ENCODE measurements around the gene UGGT2. TPM values are rescaled to one million over a fixed set of nuclear protein-coding genes. Genes with fewer than 3 reads are reported as not detected.
"Not testable (repeated sequence)": the region's sequence is repeated elsewhere in the genome, so short reads cannot be mapped to it uniquely, and the experiment has no call there.

Gene UGGT2
- total RNA-seq, 6 experiments from 2014 or later = 8.2 to 17.1 (median 10.3) TPM

GRCh38 chr13:96046449-96047126 is 6.6 kb downstream of the UGGT2 start:
- H3K36me3 ChIP-seq; H3K4me1 ChIP-seq; H3K27ac ChIP-seq; intact Hi-C loops (cut with DNase I); DNase-seq; H3K9me3 ChIP-seq; H3K27me3 ChIP-seq; ATAC-seq; H3K4me3 ChIP-seq: not testable (repeated sequence)
- 100% methylated on average over 1 of the region's 16 CpGs for WGBS (ENCODE audit: insufficient coverage, low coverage, low lambda C conversion rate, missing lambda C conversion rate)

GRCh38 chr13:96044238-96044637 is 9.0 kb downstream of the UGGT2 start:
- WGBS (ENCODE audit: insufficient coverage, low coverage, low lambda C conversion rate, missing lambda C conversion rate) = 89% methylated on average over 1 of the region's 1 CpG
- DNase-seq (no peak), ATAC-seq (no peak)
- intact Hi-C loops (cut with DNase I) = no loop called here
- H3K4me1 ChIP-seq = no peaks in the 10 kb centered on the region
- no peak for TF ChIP-seq CTCF (IDR thresholded peaks at IDR 0.05)
- TF ChIP-seq POLR2A (IDR thresholded peaks at IDR 0.05) = no peak
- no peak overlapping the region for H3K4me3 ChIP-seq
- H3K27me3 ChIP-seq = no peaks in the 10 kb centered on the region
- no peaks in the 10 kb centered on the region for H3K9me3 ChIP-seq
- H3K27ac ChIP-seq = no peak overlapping the region
- no peaks in the 10 kb centered on the region for H3K36me3 ChIP-seq

GRCh38 chr13:96041326-96042110 is 11.7 kb downstream of the UGGT2 start:
- intact Hi-C loops (cut with DNase I) = no loop called here
- no peaks in the 10 kb centered on the region for H3K36me3 ChIP-seq
- no peak overlapping the region for H3K27ac ChIP-seq
- no peaks in the 10 kb centered on the region for H3K27me3 ChIP-seq
- no peak for ATAC-seq
- TF ChIP-seq POLR2A (IDR thresholded peaks at IDR 0.05) (no peak), CTCF (IDR thresholded peaks at IDR 0.05) (no peak)
- no peak for DNase-seq
- no peak overlapping the region for H3K4me3 ChIP-seq
- no CpG with 5 or more reads among the region's 4 CpGs for WGBS (ENCODE audit: insufficient coverage, low coverage, low lambda C conversion rate, missing lambda C conversion rate)
- H3K4me1 ChIP-seq = no peaks in the 10 kb centered on the region
- no peaks in the 10 kb centered on the region for H3K9me3 ChIP-seq

GRCh38 chr13:96036515-96036914 is 16.7 kb downstream of the UGGT2 start:
- no peaks in the 10 kb centered on the region for H3K9me3 ChIP-seq
- H3K4me1 ChIP-seq = no peaks in the 10 kb centered on the region
- no peaks in the 10 kb centered on the region for H3K36me3 ChIP-seq
- no peak overlapping the region for H3K4me3 ChIP-seq
- no peak overlapping the region for H3K27ac ChIP-seq
- WGBS (ENCODE audit: insufficient coverage, low coverage, low lambda C conversion rate, missing lambda C conversion rate) = 100% methylated on average over 1 of the region's 1 CpG
- ATAC-seq (no peak), DNase-seq (no peak)
- H3K27me3 ChIP-seq = no peaks in the 10 kb centered on the region
- TF ChIP-seq POLR2A (IDR thresholded peaks at IDR 0.05) (no peak), CTCF (IDR thresholded peaks at IDR 0.05) (no peak)
- intact Hi-C loops (cut with DNase I) = no loop called here

GRCh38 chr13:96034662-96035061 is 18.5 kb downstream of the UGGT2 start:
- peak in 1 of 4 donors; percentile 68 for ATAC-seq

More at GRCh38 chr13:96034662-96035061, 18.5 kb downstream of the UGGT2 start:
- no peaks in the 10 kb centered on the region for H3K36me3 ChIP-seq
- 100% methylated on average over 3 of the region's 10 CpGs for WGBS (ENCODE audit: insufficient coverage, low coverage, low lambda C conversion rate, missing lambda C conversion rate)
- H3K9me3 ChIP-seq = no peaks in the 10 kb centered on the region
- intact Hi-C loops (cut with DNase I) = no loop called here
- TF ChIP-seq CTCF (IDR thresholded peaks at IDR 0.05) = no peak
- no peak overlapping the region for H3K27ac ChIP-seq
- H3K4me1 ChIP-seq = no peaks in the 10 kb centered on the region
- DNase-seq = no peak
- H3K4me3 ChIP-seq = no peak overlapping the region
- no peaks in the 10 kb centered on the region for H3K27me3 ChIP-seq
